Stimulated activated CD4-positive, alpha-beta T cell treated with anti-CD3 and anti-CD28 coated beads, Interleukin-2, amount 100 ng/mL, for 48 hours (primary cell): ENCODE measurements around the gene NIPAL4.
A peak's percentile ranks its signal among the peaks of the same experiment; 100 is the strongest.
"Not testable (repeated sequence)": the region's sequence is repeated elsewhere in the genome, so short reads cannot be mapped to it uniquely, and the experiment has no call there.

Experiments
- DNase-seq, 2 donors: peaks; one replicate each; pipeline ENCODE4 v3.0.0-alpha.2; 2020

The NIPAL4 gene

DNA sequence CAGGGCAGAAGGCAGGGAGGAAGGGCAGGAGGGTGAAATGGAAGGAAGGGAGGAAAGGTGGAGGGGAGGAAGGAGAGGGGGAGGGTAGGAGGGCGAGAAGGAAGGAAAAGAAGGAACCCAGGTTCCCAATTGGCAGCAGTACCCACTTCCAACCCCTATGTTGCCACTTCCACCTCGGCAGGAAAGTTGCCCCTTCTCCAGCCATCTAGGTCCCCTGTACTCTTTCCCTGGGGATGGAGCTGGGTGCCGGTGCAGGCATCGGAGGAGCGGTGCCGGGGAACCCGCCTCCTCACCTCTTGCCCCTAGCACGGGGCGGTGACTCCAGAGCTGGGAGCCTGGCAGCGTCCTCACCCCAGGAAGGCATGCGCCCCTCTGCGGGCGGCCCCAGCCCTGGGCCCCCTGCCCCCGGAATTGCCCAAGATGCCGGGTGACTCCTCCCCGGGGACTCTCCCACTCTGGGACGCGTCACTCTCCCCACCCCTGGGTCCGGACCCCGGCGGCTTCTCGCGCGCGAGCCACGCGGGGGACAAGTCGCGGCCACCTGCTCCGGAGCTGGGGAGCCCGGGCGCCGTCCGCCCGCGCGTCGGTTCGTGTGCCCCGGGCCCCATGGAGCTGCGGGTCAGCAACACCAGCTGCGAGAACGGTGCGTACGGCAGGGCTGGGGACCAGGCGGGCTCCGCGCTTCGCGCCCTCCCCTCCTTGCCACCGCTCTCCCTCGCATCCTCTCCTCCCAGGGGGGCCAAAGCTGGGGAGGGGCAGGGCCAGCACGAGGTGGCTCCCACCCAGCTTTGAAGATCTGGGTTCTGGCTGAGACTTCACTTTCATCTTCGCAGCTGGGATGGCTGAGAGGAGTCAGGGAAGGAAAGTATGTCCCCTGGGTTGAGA, at the start of gene NIPAL4:
Gene NIPAL4 (plus strand): TSS at position 499 of the 885 bp plus-strand sequence. CDS start 108 bp downstream, at position 607.
- peak; percentile 21 to 39 for DNase-seq

DNA sequence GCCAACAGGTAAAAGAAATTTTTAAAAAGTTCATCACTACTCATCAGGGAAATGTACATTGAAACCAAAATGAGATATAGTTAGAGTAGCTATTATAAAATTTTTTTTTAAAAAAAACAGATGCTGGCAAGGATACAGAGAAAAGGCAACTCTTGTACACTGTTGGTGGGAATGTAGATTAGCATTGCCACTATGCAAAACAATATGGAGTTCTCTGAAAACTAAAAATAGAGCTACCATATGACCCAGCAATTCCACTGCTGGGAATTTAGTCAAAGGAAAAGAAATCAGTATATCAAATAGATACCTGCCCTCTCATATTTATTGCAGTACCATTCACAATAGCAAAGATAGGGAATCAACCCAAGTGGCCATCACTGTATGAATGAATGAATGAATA, 44.2 kb upstream of the NIPAL4 start:
- no peak for DNase-seq

GRCh38 chr5:157419521-157419920, 40.5 kb upstream of the NIPAL4 start:
- DNase-seq: not testable (repeated sequence)

DNA sequence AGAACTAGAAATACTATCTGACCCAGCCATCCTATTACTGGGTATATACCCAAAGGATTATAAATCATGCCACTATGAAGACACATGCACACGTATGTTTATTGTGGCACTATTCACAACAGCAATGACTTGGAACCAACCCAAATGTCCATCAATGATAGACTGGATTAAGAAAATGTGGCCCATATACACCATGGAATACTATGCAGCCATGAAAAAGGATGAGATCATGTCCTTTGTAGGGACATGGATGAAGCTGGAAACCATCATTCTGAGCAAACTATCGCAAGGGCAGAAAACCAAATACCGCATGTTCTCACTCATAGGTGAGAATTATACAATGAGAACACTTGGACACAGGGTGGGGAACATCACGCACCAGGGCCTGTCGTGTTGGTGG, 30.1 kb upstream of the NIPAL4 start:
- DNase-seq: not testable (repeated sequence)

DNA sequence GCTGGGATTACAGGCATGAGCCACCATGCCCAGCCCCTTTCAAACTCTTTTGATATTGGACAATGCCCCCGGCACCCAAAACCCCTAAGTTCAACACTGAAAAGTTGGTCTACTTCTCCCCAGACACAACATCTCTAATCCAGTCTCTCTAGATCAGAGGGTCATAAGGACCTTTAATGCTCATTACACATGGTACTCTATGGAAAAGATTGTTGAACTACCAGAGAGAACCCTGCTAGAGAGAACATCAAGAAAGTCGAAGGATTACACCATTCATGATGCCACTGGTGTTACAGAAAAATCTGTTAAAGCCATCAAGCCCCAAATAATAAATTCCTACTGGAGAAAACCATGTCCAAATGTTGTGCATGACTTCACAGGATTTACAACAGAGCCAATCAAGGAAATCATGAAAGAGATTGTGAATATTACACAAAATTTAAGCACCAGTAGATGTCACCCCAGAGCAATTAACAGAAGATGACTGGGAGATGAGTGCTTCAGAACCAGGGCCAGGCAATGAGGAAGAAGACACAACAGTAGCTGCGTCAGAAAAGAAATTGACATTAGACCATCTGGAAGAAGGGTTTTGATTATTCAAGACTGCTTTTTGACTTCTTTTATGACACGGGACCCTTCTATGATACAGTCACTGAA, 28.3 kb upstream of the NIPAL4 start:
- peak in 1 of 2 donors; percentile 17 for DNase-seq

- no peak for DNase-seq
Observed at GRCh38 chr5:157434096-157434495, 25.9 kb upstream of the NIPAL4 start.

DNA sequence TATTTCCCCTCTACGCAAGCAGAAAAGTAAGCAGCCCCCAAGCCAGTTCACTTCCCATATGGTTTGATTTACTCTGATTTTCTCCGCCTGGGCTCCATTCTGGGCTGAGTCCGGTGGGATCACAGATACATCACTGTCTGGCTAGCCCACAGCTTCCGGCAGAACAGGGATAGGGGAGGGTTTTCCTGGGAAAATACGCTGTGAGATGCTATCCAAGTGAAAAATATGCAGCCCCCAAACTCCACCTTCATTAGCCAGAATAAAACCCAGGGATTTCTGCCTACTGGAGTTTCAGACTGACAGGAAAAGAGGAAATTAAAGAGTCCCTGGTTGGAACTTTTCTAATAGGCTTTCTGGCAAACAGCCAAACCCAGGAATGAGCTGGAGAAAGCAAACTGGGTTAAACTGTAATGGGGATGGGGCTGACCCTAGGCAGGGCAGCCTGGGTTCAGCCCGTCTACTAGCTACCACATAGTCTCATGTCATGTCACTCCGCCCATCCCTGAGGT, 16.9 kb upstream of the NIPAL4 start:
- no peak for DNase-seq

DNA sequence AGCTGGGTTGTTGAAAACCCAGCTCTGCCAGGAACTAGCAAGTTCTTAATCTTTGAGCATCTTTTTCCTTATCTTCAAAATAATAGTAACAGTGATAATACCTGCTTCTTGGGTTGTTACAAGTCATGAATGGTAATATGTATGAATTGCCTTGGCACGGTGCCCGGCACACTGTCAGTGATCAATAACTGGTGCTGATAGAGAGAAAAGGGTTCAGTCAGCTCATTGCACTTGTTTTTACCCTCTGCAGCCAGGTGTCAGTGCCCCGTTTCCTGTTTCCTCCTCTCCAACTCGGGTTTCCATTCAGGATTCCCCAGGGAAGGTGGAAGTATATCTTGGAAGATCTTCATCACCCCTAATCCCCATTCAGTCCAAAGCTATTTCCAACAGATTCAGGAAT, 15.8 kb upstream of the NIPAL4 start:
- no peak for DNase-seq

DNA sequence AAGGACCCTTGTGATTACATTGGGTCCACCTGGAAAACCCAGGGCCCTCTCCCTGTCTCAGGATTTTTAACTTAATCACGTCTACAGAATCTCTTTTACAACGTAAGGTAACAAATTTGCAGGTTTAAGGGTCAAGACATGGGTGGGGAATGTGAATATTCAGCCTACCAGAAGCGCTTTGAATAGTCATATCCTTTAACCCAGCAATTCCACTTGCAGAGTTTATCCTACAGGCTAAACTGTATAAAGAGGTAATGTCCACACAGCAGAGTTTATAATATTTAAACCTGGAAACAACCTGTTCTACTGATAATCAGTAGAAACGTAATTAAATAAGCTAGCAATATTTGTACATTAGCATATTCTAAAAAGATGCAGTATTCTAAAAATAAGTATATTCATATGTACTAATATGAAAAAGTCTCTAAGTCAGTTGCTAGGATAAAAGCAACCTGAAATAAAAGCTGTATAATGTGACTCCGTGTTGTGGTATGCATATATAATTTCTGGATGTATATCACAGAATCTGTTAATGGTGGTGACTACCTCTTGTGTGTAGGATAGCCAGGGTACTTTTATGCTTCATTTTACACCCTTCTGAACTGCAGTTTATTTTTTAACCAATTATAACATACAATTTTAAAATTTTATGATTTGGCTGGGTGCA, 14.1 kb upstream of the NIPAL4 start:
- DNase-seq: no peak

GRCh38 chr5:157446412-157446935, 13.5 kb upstream of the NIPAL4 start:
- no peak for DNase-seq

DNA sequence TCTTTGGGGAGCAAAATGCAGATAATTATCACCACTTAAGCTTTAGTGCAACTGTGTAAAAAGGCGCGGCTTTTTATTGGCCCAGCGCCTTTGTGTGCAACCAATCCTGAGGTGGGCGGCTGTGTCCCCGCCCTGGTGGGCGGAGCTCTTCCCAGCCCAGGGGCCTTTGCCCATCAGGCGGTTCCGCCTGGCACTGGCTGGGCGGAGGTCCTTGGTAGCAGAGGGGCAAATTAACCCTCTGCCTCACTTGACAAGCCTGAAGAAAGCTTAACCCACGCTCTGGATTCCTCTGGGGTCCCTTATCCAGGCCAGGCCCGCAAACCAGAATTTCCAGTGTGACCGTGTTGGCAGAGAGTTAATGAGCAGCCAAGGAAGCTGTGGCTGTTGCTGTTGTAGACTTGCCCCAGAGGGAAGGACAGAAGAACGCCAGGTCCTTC, 12.8 kb upstream of the NIPAL4 start:
- DNase-seq: no peak

DNA sequence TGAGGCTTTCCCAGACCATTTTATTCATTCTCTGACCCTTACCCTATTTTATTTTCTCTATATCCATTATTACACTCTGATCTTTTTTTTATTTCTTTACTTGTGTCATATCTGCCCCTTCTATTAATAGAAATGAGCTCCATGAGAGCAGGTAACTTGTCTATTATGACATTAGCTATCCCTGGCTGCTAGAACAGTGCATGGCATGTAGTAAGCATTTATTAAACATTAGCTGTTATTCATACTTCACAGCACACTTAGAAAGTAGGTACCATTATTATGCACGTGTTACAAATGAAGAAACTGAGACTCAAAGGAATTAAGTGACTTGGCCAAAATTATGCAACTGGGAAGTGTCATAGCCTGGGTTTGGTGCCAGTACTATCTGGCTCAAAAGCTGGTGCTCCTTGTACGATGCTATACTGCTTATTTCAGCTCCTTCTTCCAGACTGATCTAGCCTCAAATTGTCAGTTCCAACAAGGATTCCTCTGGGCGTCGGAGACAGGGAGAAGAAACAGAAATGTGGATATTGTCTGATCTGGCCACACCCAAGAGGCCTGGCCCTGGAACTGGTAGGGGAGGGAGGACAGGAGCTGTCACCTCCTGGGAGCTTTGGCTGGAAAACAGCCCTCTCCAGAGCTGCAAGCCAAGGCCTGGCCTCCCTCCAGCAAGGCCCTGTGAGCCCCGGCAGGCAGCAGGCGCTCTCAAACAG, 10.8 kb upstream of the NIPAL4 start:
- DNase-seq: no peak

DNA sequence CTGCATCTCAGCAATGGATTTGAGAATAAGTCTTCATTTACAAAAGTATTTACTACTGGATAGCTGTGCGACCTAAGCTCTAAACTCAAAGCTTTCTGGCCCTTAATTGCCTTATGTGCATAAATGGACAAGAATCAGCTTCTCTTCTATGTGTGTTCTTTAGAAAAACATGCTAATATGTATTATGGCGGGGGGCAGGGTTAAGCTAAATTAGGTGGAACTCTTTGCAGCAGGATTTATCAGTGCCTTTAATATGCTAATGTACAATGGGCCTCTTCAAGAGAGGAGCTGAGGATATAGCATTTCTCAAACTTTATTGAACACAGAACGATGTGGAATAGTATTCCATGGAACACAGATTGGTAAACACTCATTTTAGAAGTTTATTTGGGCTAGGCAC, 10.0 kb upstream of the NIPAL4 start:
- no peak for DNase-seq

DNA sequence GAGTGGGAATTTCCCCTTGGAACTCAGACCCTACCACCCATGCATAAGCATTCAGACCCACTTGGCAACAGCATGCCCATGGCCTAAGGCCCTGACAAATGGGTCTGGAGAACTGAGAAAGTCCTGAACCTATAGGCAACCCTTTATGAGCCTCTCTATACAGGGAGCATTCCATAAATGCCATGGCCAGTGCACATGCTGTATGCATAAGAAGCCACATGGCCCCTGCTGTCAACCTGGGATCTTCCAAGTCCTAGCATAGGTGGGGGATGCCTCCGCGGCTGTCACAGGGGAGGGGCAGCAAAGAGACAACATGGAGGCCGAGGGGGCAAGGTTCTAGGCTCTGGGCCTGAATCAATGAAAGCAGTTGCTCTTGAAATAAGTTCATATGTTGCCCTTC, 8.2 kb upstream of the NIPAL4 start:
- no peak for DNase-seq

GRCh38 chr5:157454273-157454672, 5.7 kb upstream of the NIPAL4 start:
- no peak for DNase-seq

GRCh38 chr5:157455057-157455456, 5.0 kb upstream of the NIPAL4 start:
- no peak for DNase-seq

- no peak for DNase-seq
Observed at GRCh38 chr5:157456301-157456700, 3.7 kb upstream of the NIPAL4 start.

DNA sequence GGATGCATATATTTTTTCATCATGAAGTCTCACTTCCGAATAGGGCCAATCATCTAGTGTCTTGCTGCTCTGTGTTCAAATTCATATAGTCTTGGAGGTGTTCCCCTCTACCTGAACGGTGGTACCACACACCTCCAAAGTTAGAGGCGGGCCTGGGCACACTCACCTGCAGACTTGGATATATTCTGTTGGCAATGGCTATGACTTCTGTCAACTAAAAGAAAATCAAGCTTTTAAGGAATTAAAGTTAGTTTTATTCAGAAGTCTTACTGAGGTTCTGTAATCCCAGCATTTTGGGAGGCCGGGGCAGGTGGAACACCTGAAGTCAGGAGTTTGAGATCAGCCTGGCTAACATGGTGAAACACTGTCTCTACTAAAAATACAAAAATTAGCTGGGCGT, 2.6 kb upstream of the NIPAL4 start:
- no peak for DNase-seq

DNA sequence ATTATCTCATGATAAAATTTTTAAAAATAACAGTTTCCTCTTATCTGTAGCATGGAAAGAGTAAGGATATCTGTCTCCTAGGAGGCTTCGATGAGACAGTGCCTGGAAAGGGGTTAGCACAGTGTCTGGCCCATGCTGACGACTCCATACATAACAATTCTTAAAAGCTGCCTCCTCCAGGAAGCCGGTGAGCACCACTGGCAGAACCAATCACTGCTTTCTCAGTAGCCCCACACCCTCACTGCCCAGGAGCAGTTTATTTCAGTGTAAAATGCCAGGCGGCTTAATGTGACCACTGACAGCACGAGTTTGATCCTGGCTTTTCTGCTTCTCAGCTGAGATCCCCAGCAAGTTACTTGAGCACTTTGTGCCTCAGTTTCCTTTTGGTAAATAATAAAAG, 1.2 kb upstream of the NIPAL4 start:
- DNase-seq: no peak

DNA sequence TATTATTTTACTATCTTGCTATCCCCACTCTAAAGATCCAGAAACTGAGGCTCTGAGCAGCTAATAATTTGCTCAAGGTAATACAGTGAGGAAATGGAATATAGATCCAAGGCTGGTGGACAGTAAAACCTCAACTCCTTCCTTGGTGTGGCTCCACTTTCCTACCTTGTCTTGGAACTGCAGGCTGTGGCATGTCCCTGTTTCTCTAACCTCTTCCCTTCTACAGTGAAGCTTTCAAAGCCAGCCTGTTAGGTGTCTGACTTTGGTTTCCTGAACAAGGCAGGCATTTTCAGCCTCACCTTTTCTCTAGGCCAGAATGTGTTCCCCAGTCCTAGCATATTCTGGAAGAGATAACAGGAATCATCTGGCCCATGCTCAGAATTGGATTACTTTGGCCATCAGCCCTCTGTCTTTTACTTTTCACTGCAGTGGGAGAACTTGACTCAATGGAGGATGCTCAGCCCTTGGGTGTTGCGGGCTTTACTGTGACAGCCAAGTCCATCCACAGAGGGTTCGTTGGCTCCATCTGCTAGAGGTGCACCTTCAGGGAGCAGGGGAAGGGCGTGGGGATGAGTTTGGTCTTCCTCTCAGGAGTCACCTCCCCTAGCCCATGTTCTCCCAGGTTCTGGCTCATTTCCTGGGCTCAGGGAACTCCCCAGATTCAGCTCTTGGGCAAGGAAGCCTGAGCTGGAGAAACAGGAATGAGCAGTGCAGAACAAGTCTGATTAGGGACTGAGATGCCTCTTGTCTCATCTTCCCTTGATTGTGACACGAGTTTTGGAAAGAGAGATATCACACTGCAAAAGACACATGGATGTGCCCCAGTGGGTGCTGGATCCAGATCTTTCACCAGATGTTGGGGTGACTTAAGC, 1.1 kb downstream of the NIPAL4 start:
- DNase-seq: no peak

- DNase-seq: no peak
Observed at GRCh38 chr5:157463081-157463480, 3.1 kb downstream of the NIPAL4 start.
